SK-N-MC (cell line): ENCODE data around the gene PBOV1.

Source experiments
- EZH2 ChIP-seq: fragments of 200-600 bp; sonication (generic); IDR thresholded peaks from one replicate; pipeline ENCODE4 v1.6.1; 2017; ENCODE audit warnings: antibody characterized with exemption
- FOXP2 ChIP-seq: optimal IDR thresholded peaks from 2 replicates; pipeline ENCODE3; 2011; ENCODE audit warnings: mild to moderate bottlenecking, moderate library complexity; ENCODE audit not compliant: insufficient read depth; ENCODE audit errors: extremely low read length, control extremely low read depth
- POLR2AphosphoS5 ChIP-seq: IDR thresholded peaks from 2 replicates; pipeline ENCODE4 v1.6.1; 2012; ENCODE audit warnings: mild to moderate bottlenecking, low read depth, low read length, borderline replicate concordance

GRCh38 chr6:138253731-138254130 lies 35.4 kb upstream of the PBOV1 start:
- TF ChIP-seq POLR2AphosphoS5 (no peak), EZH2 (no peak), FOXP2 (no peak)
